HG03097 (cell line): ENCODE data around the gene SNRNP48.

ENCODE experiments used
- ATAC-seq: cut with Tn5 transposase; IDR thresholded peaks from one replicate; pipeline ENCODE4 v1.9.1; 2021; ENCODE audit not compliant: unreplicated experiment, low FRiP score

The SNRNP48 gene

GRCh38 chr6:7558781-7559180, 31.2 kb upstream of the SNRNP48 start:
- ATAC-seq = no peak

- ATAC-seq = no peak
These were observed 30.8 kb upstream of the SNRNP48 start for GRCh38 chr6:7559196-7559595.

GRCh38 chr6:7559651-7560385, 30.2 kb upstream of the SNRNP48 start:
- no peak for ATAC-seq

- no peak for ATAC-seq
These were observed 28.6 kb upstream of the SNRNP48 start for GRCh38 chr6:7561153-7561964.

- no peak for ATAC-seq
These were observed 27.2 kb upstream of the SNRNP48 start for GRCh38 chr6:7562769-7563168.

- ATAC-seq = no peak
These were observed 23.9 kb upstream of the SNRNP48 start for GRCh38 chr6:7566107-7566506.

GRCh38 chr6:7566617-7567173, 23.3 kb upstream of the SNRNP48 start:
- ATAC-seq = no peak

GRCh38 chr6:7568021-7568420, 22.0 kb upstream of the SNRNP48 start:
- ATAC-seq = no peak

GRCh38 chr6:7569082-7569481, 20.9 kb upstream of the SNRNP48 start:
- no peak for ATAC-seq

GRCh38 chr6:7572213-7572943, 17.6 kb upstream of the SNRNP48 start:
- no peak for ATAC-seq

- no peak for ATAC-seq
These were observed 15.5 kb upstream of the SNRNP48 start for GRCh38 chr6:7574500-7574899.

GRCh38 chr6:7578516-7578915, 11.5 kb upstream of the SNRNP48 start:
- ATAC-seq = no peak

GRCh38 chr6:7578931-7579330, 11.1 kb upstream of the SNRNP48 start:
- no peak for ATAC-seq

- ATAC-seq = no peak
These were observed 10.1 kb upstream of the SNRNP48 start for GRCh38 chr6:7579851-7580250.

- no peak for ATAC-seq
These were observed 9.5 kb upstream of the SNRNP48 start for GRCh38 chr6:7580537-7580926.

GRCh38 chr6:7580927-7581618, 8.9 kb upstream of the SNRNP48 start:
- ATAC-seq = no peak

GRCh38 chr6:7585287-7585930, 4.6 kb upstream of the SNRNP48 start:
- no peak for ATAC-seq

- ATAC-seq = no peak
These were observed 2.3 kb upstream of the SNRNP48 start for GRCh38 chr6:7587631-7588100.

- no peak for ATAC-seq
These were observed 1.5 kb upstream of the SNRNP48 start for GRCh38 chr6:7588506-7588905.

- no peak for ATAC-seq
These were observed 777 bp upstream of the SNRNP48 start for GRCh38 chr6:7589221-7589620.
